Measurements from ENCODE around the gene HCRTR1.

DNA sequence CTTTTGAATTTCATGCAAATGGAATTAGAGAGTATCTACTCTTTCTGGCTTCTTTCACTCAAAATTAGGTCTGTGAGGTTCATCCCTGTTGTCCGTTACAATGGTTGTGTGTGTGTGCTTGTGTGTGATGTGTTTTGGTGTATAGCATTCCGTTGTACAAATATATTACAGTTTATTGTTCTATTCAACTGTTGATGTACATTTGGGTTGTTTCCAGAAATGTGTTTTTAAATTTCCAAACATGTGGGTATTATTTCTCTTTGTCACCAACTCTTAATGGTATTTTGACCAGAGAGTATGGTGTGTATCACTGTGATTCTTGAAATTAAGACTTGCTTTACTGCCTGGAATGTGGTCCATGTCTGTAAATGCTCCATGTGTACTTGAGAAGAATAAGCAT lies 16.8 kb upstream of the HCRTR1 start:
- TF ChIP-seq, protein P1, sequence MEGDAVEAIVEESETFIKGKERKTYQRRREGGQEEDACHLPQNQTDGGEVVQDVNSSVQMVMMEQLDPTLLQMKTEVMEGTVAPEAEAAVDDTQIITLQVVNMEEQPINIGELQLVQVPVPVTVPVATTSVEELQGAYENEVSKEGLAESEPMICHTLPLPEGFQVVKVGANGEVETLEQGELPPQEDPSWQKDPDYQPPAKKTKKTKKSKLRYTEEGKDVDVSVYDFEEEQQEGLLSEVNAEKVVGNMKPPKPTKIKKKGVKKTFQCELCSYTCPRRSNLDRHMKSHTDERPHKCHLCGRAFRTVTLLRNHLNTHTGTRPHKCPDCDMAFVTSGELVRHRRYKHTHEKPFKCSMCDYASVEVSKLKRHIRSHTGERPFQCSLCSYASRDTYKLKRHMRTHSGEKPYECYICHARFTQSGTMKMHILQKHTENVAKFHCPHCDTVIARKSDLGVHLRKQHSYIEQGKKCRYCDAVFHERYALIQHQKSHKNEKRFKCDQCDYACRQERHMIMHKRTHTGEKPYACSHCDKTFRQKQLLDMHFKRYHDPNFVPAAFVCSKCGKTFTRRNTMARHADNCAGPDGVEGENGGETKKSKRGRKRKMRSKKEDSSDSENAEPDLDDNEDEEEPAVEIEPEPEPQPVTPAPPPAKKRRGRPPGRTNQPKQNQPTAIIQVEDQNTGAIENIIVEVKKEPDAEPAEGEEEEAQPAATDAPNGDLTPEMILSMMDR (conservative IDR thresholded peaks at IDR 0.05 in 1 of 2, IDR thresholded peaks at IDR 0.05 in 1 of 2; ENCODE audit: extremely low read depth in 1 of 2, insufficient read depth in 1 of 2, low read depth in 1 of 2, low read length in 2 of 2): no peak
- TF ChIP-seq EZH2 (IDR thresholded peaks at IDR 0.05; ENCODE audit: borderline replicate concordance, low read length): no peak
